ENCODE results near the gene ACAD10. TPM values are rescaled to one million over a fixed set of nuclear protein-coding genes. Genes with fewer than 3 reads are reported as not detected.

The ACAD10 gene
- total RNA-seq, 4 donors from 2014 or later, result 49.0 to 198 (median 54.7) TPM

GRCh38 chr12:111780615-111781014 is 94.8 kb downstream of the ACAD10 start:
- intact Hi-C loops (cut with DNase I; ENCODE audit: low total_unique reads), result no loop called here
- Histone ChIP-seq H3K9me3 (no peaks in the 10 kb centered on the region), H3K27ac (peak overlapping the region; percentile 93 to 98 (median 96)), H3K27me3 (no peaks in the 10 kb centered on the region), H3K4me1 (peaks cover 27 to 58% (median 53%) of the 10 kb centered on the region in 4 donors), H3K4me3 (no peak overlapping the region), H3K36me3 (peaks cover 0 to 38% (median 24%) of the 10 kb centered on the region in 4 donors)
- in situ Hi-C loops (cut with MboI; ENCODE audit: low pct_ligation_motif_present in 1 of 4, low pct_unique_long_range_greater_than_20kb in 1 of 4, low sequenced_read_pairs in 3 of 4), result no loop called here
- no peak for TF ChIP-seq EP300 (IDR thresholded peaks at IDR 0.05; ENCODE audit: low read depth)
- TF ChIP-seq POLR2A (IDR thresholded peaks at IDR 0.05), result peak; percentile 37
- TF ChIP-seq POLR2AphosphoS5 (IDR thresholded peaks at IDR 0.05), result peak in 2 of 3 donors; percentile 43 to 66
- no peak for TF ChIP-seq CTCF (IDR thresholded peaks at IDR 0.05)
- peak; percentile 74 for DNase-seq
- 83 to 100% methylated on average over 3 to 5 of the region's 5 CpGs for WGBS, 2 donors (ENCODE audit: low coverage in 1 of 2)

- DNase-seq, result no peak
- Histone ChIP-seq H3K27ac (peak overlapping the region; percentile 93 to 98 (median 96)), H3K36me3 (peaks cover 0 to 41% (median 27%) of the 10 kb centered on the region in 4 donors), H3K4me1 (peaks cover 23 to 52% (median 48%) of the 10 kb centered on the region in 4 donors), H3K4me3 (no peak overlapping the region), H3K9me3 (no peaks in the 10 kb centered on the region), H3K27me3 (no peaks in the 10 kb centered on the region)
- 86% methylated on average over 1 of the region's 2 CpGs; no CpG with 5 or more reads in 1 of the 2 donors for WGBS, 2 donors (ENCODE audit: low coverage in 1 of 2)
- TF ChIP-seq POLR2A (IDR thresholded peaks at IDR 0.05) (no peak), CTCF (IDR thresholded peaks at IDR 0.05) (no peak), POLR2AphosphoS5 (IDR thresholded peaks at IDR 0.05) (no peak), EP300 (IDR thresholded peaks at IDR 0.05; ENCODE audit: low read depth) (no peak)
- intact Hi-C loops (cut with DNase I; ENCODE audit: low total_unique reads), result no loop called here
- in situ Hi-C loops (cut with MboI; ENCODE audit: low pct_ligation_motif_present in 1 of 4, low pct_unique_long_range_greater_than_20kb in 1 of 4, low sequenced_read_pairs in 3 of 4), result no loop called here
Measured at GRCh38 chr12:111781085-111781658, 95.3 kb downstream of the ACAD10 start.

- 92% methylated on average over 16 of the region's 17 CpGs; no CpG with 5 or more reads in 1 of the 2 donors for WGBS, 2 donors (ENCODE audit: low coverage in 1 of 2)
- TF ChIP-seq EP300 (IDR thresholded peaks at IDR 0.05; ENCODE audit: low read depth) (no peak), CTCF (IDR thresholded peaks at IDR 0.05) (no peak), POLR2AphosphoS5 (IDR thresholded peaks at IDR 0.05) (no peak), POLR2A (IDR thresholded peaks at IDR 0.05) (no peak)
- Histone ChIP-seq H3K27ac (no peak overlapping the region), H3K9me3 (no peaks in the 10 kb centered on the region), H3K27me3 (no peaks in the 10 kb centered on the region), H3K4me1 (peaks cover 10 to 44% (median 37%) of the 10 kb centered on the region in 4 donors), H3K36me3 (peaks cover 0 to 48% (median 30%) of the 10 kb centered on the region in 4 donors), H3K4me3 (no peak overlapping the region)
- DNase-seq, result no peak
- intact Hi-C loops (cut with DNase I; ENCODE audit: low total_unique reads) (no loop called here), in situ Hi-C loops (cut with MboI; ENCODE audit: low pct_ligation_motif_present in 1 of 4, low pct_unique_long_range_greater_than_20kb in 1 of 4, low sequenced_read_pairs in 3 of 4) (no loop called here)
Measured at GRCh38 chr12:111783046-111783445, 97.2 kb downstream of the ACAD10 start.

GRCh38 chr12:111784953-111785352 is 99.1 kb downstream of the ACAD10 start:
- WGBS, 2 donors (ENCODE audit: low coverage in 1 of 2), result 90 to 100% methylated on average over 1 to 4 of the region's 4 CpGs
- intact Hi-C loops (cut with DNase I; ENCODE audit: low total_unique reads) (no loop called here), in situ Hi-C loops (cut with MboI; ENCODE audit: low pct_ligation_motif_present in 1 of 4, low pct_unique_long_range_greater_than_20kb in 1 of 4, low sequenced_read_pairs in 3 of 4) (no loop called here)
- peaks cover 0 to 52% (median 32%) of the 10 kb centered on the region in 4 donors for H3K36me3 ChIP-seq
- peaks cover 0 to 27% (median 22%) of the 10 kb centered on the region in 4 donors for H3K4me1 ChIP-seq
- no peak overlapping the region for H3K4me3 ChIP-seq
- no peaks in the 10 kb centered on the region for H3K9me3 ChIP-seq
- TF ChIP-seq EP300 (IDR thresholded peaks at IDR 0.05; ENCODE audit: low read depth) (no peak), POLR2AphosphoS5 (IDR thresholded peaks at IDR 0.05) (no peak), CTCF (IDR thresholded peaks at IDR 0.05) (no peak)
- DNase-seq, result no peak
- H3K27ac ChIP-seq, result no peak overlapping the region
- H3K27me3 ChIP-seq, result no peaks in the 10 kb centered on the region
